HepG2 (cell line): ENCODE results near the gene DMRTB1. TPM values are rescaled to one million over a fixed set of nuclear protein-coding genes. Genes with fewer than 3 reads are reported as not detected.

ENCODE experiments used
- ATAC-seq: fragments of 200-7000 bp; cut with Tn5 transposase; 3 replicates; pipeline ENCODE4 v1.9.1; 2020; ENCODE audit warnings: mild to moderate bottlenecking, moderate library complexity
- BruUV-seq: library from RNA; stranded (reverse); fragments of 400-500 nt; replicated peaks from 2 replicates; lab custom pipeline; 2021; lab: Mats Ljungman, UMichigan
- CTCF ChIA-PET: fragments of 300-600 bp; formaldehyde crosslinking; extraction: SDS; loops from one replicate; lab custom pipeline; 2021; ENCODE audit warnings: low total read pairs, inconsistent platforms, low intra/inter-chr PET ratio; lab: Yijun Ruan, JAX
- POLR2A ChIA-PET: fragments of 350-600 bp; sonication (Branson Sonifier 250); formaldehyde crosslinking; loops from one replicate; lab custom pipeline; 2020; ENCODE audit warnings: antibody characterized with exemption, inconsistent platforms; lab: Yijun Ruan, JAX
- DNase-seq: peaks from one replicate; pipeline ENCODE4 v3.0.0-alpha.2; 2015; ENCODE audit warnings: low spot score
- FAIRE-seq: peaks from 3 replicates; lab custom pipeline; 2011; peaks lifted over from hg19 to GRCh38; lab: Jason Lieb, UNC
- H2AFZ ChIP-seq: one replicate; pipeline ENCODE4 v1.6.1; 2011; ENCODE audit warnings: low read length, inconsistent platforms
- H3K27ac ChIP-seq: fragments of 300-600 bp; 3 replicates; pipeline ENCODE4 v1.8.0; 2011; ENCODE audit warnings: mixed run types, mild to moderate bottlenecking, mixed read lengths, low read length, inconsistent platforms; ENCODE audit not compliant: insufficient read depth; ENCODE audit errors: extremely low read length
- H3K27me3 ChIP-seq, 2 experiments: fragments of 200-600 bp in 1 of 2; 2 replicates in 1 of 2; 3 replicates in 1 of 2; pipeline versions ENCODE4 v1.6.0 to v1.8.0; 2011; ENCODE audit warnings: low read length in 2 of 2, mild to moderate bottlenecking in 2 of 2, moderate library complexity in 2 of 2, inconsistent platforms in 1 of 2; ENCODE audit not compliant: insufficient read depth in 2 of 2, control insufficient read depth in 1 of 2
- H3K36me3 ChIP-seq, 2 experiments: fragments of 200-600 bp in 1 of 2; replicated peaks in 1 of 2; 2 replicates in 1 of 2; 3 replicates in 1 of 2; pipeline versions ENCODE4 v1.5.1 to v1.8.0; 2011; ENCODE audit warnings: low read length in 2 of 2, inconsistent platforms in 1 of 2; ENCODE audit not compliant: insufficient read depth in 2 of 2, control insufficient read depth in 1 of 2
- H3K4me1 ChIP-seq: 2 replicates; pipeline ENCODE4 v1.5.1; 2012; ENCODE audit warnings: low read length, inconsistent platforms; ENCODE audit not compliant: insufficient read depth
- H3K4me2 ChIP-seq: 2 replicates; pipeline ENCODE4 v1.6.0; 2011; ENCODE audit warnings: low read depth, low read length, inconsistent platforms
- H3K4me3 ChIP-seq, 3 experiments: fragments of 200-600 bp in 1 of 3; sonication (generic), shearing (Covaris generic) in 1 of 3; replicated peaks in 1 of 3; 2 replicates each; pipeline ENCODE4 v1.5.1; 2011 to 2016; ENCODE audit warnings: low read length in 3 of 3, inconsistent platforms in 2 of 3, low read depth in 2 of 3, mild to moderate bottlenecking in 2 of 3, control low read depth in 1 of 3, mixed read lengths in 1 of 3; ENCODE audit not compliant: insufficient read depth in 1 of 3
- H3K79me2 ChIP-seq: one replicate; pipeline ENCODE4 v1.6.1; 2011; ENCODE audit warnings: low read length, inconsistent platforms; ENCODE audit not compliant: insufficient read depth
- H3K9ac ChIP-seq: 2 replicates; pipeline ENCODE4 v1.6.0; 2011; ENCODE audit warnings: mild to moderate bottlenecking, low read depth, low read length, inconsistent platforms; ENCODE audit not compliant: insufficient read depth
- H3K9me3 ChIP-seq: 2 replicates; pipeline ENCODE4 v1.5.1; 2012; ENCODE audit warnings: mild to moderate bottlenecking, low read length
- H4K20me1 ChIP-seq: 2 replicates; pipeline ENCODE4 v1.6.0; 2011; ENCODE audit warnings: inconsistent platforms, mild to moderate bottlenecking, low read length, moderate library complexity; ENCODE audit not compliant: insufficient read depth
- BHLHE40 ChIP-seq: IDR thresholded peaks from 2 replicates; pipeline ENCODE4 v1.6.1; 2011; ENCODE audit warnings: low read length, improper control_type of control experiment
- BORCS8-MEF2B ChIP-seq: sonication (generic); formaldehyde crosslinking; IDR thresholded peaks from 2 replicates; pipeline ENCODE4 v1.8.0; 2022; ENCODE audit warnings: mild to moderate bottlenecking, missing genetic modification reagents
- CHCHD3 ChIP-seq: sonication (generic); formaldehyde crosslinking; IDR thresholded peaks from 2 replicates; pipeline ENCODE4 v1.8.0; 2022; ENCODE audit warnings: mild to moderate bottlenecking, missing genetic modification reagents, moderate library complexity
- CREB1 ChIP-seq, 2 experiments: fragments of 450-650 bp in 1 of 2; IDR thresholded peaks; 2 replicates each; pipeline ENCODE4 v1.6.1; 2016 to 2017; ENCODE audit warnings: control low read depth in 1 of 2, mild to moderate bottlenecking in 1 of 2, missing compliant biosample characterization in 1 of 2, missing genetic modification characterization in 1 of 2
- KAT8 ChIP-seq: IDR thresholded peaks from 2 replicates; pipeline ENCODE4 v1.6.1; 2016; ENCODE audit warnings: missing genetic modification reagents, missing compliant biosample characterization
- PBX2 ChIP-seq: IDR thresholded peaks from 2 replicates; pipeline ENCODE4 v1.6.1; 2016; ENCODE audit warnings: control low read depth
- RAD51 ChIP-seq: fragments of 450-650 bp; IDR thresholded peaks from 2 replicates; pipeline ENCODE4 v1.6.1; 2016; ENCODE audit warnings: borderline replicate concordance
- SMAD9 ChIP-seq: sonication (generic); formaldehyde crosslinking; IDR thresholded peaks from 2 replicates; pipeline ENCODE4 v1.5.1; 2020; ENCODE audit warnings: mild to moderate bottlenecking, missing genetic modification reagents
- SNRNP70 ChIP-seq: fragments of 200-400 bp; formaldehyde crosslinking; IDR thresholded peaks from 2 replicates; pipeline ENCODE4 v1.6.1; 2017; ENCODE audit warnings: mild to moderate bottlenecking, low read depth, low read length, moderate library complexity
- SPEN ChIP-seq: sonication (generic); formaldehyde crosslinking; IDR thresholded peaks from 2 replicates; pipeline ENCODE4 v1.5.1; 2020; ENCODE audit warnings: low read depth, mild to moderate bottlenecking, missing genetic modification reagents
- TRIM24 ChIP-seq: sonication (generic); formaldehyde crosslinking; IDR thresholded peaks from 2 replicates; pipeline ENCODE4 v1.8.0; 2022; ENCODE audit warnings: mild to moderate bottlenecking, missing genetic modification reagents
- ZBTB49 ChIP-seq: sonication (generic); formaldehyde crosslinking; IDR thresholded peaks from 2 replicates; pipeline ENCODE4 v1.4.0; 2020; ENCODE audit warnings: missing genetic modification reagents, borderline replicate concordance
- ZMAT3 ChIP-seq: sonication (generic); formaldehyde crosslinking; conservative IDR thresholded peaks from 2 replicates; pipeline ENCODE4 v1.7.0; 2021; ENCODE audit warnings: missing genetic modification reagents
- ZNF180 ChIP-seq: sonication (generic); formaldehyde crosslinking; IDR thresholded peaks from 2 replicates; pipeline ENCODE4 v1.4.0; 2020; ENCODE audit warnings: low read depth, missing genetic modification reagents, borderline replicate concordance
- ZNF24 ChIP-seq: fragments of 450-650 bp; IDR thresholded peaks from 2 replicates; pipeline ENCODE4 v1.6.1; 2017; ENCODE audit warnings: antibody characterized with exemption, mild to moderate bottlenecking
- ZSCAN20 ChIP-seq: sonication (generic); formaldehyde crosslinking; IDR thresholded peaks from 2 replicates; pipeline ENCODE4 v1.4.0; 2020; ENCODE audit warnings: missing genetic modification reagents, mild to moderate bottlenecking, borderline replicate concordance
- WGBS: methylation state at CpG from one replicate; pipeline ENCODE4 v1.1.6; 2017; ENCODE audit warnings: low lambda C conversion rate; 5-methylcytosine and 5-hydroxymethylcytosine counted together
- in situ Hi-C: cut with HindIII; loops from 2 replicates; pipeline ENCODE4 v1.10.0; 2017; ENCODE audit warnings: low pct_unique_long_range_greater_than_20kb; ENCODE audit not compliant: extremely low pct_ligation_motif_present
- intact Hi-C: fragments of 100-400 bp; cut with micrococcal nuclease; formaldehyde crosslinking; loops from one replicate; pipeline ENCODE4 v1.10.0; 2022; ENCODE audit not compliant: unreplicated experiment
- polyA plus RNA-seq, 8 experiments: library from polyadenylated mRNA; depleted of rRNA in 3 of 8; stranded (reverse) in 7 of 8; unstranded in 1 of 8; fragments of >200 nt; fragmentation: Illumina TruSeq in 4 of 8; extraction: Trizol in 4 of 8; gene quantifications; 2 replicates each; pipeline versions ENCODE4 v1.2.1 to v1.2.3, GENCODE V29; 2011 to 2016; ENCODE audit warnings: low read depth in 4 of 8, missing spikeins in 1 of 8, mixed read lengths in 1 of 8; ENCODE audit not compliant: insufficient read depth in 1 of 8
- total RNA-seq, 5 experiments: library from RNA; depleted of rRNA; stranded (reverse); fragments of >200 nt; fragmentation: Illumina TruSeq; extraction: Trizol; gene quantifications; 2 replicates each; pipeline ENCODE4 v1.2.3, GENCODE V29; 2016; ENCODE audit warnings: low read depth in 1 of 5
- TF ChIP-seq, protein P1 (sequence below): sonication (generic); formaldehyde crosslinking; IDR thresholded peaks from 2 replicates; pipeline ENCODE4 v1.8.1; 2023; ENCODE audit warnings: mild to moderate bottlenecking, inconsistent platforms, moderate library complexity, missing genetic modification reagents, borderline replicate concordance

DMRTB1 gene
- total and polyA plus RNA-seq, 2 of the 13 experiments (the other 11 are each of a cell fraction or from before 2014, with no cell fraction given), result not detected

DNA sequence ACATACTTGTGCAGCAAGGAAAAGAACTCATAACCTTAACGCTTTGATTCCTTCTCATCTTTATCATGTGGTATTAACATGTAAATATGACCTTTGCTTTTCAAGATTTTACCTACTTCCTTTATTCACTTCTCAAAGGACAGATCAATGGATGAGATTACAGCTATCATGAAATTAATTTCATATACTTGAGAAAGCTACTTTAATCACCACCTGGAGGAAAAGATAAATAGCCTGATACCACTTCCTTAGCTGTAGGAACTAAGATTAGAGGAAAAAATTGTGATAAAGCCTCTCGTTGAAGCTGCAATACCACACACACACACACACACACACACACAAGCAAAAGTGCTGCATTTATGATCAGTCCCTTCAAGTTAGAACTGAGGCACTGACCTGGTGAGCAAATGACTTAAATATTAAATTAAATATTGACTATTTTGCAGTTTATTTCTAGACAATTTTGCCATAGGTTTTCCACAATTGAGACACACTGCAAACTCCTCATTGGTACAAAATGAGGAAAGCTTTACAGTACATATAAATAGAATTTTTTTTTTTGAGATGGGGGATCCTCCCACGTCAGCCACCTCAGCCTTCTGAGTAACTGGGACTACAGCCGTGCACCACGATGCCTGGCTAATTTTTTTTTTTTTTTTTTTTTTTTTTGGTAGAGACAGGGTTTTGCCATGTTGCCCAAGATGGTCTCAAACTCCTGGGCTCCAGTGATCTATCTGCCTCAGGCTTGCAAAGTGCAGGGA, 27.2 kb upstream of the DMRTB1 start:
- POLR2A ChIA-PET, result no interaction called here
- no peak overlapping the region for H2AFZ ChIP-seq
- no TSS peak for BruUV-seq
- TF ChIP-seq ZMAT3 (CRISPR knock-in tag), result no peak
- TF ChIP-seq SMAD9, result no peak
- no peak for TF ChIP-seq CHCHD3 (CRISPR knock-in tag)
- TF ChIP-seq BHLHE40, result no peak
- TF ChIP-seq ZBTB49 (CRISPR knock-in tag), result no peak
- TF ChIP-seq CREB1 (IDR thresholded peaks at IDR 0.05), result no peak
- no peak for TF ChIP-seq CREB1 (CRISPR knock-in tag; IDR thresholded peaks at IDR 0.05)
- TF ChIP-seq ZSCAN20 (CRISPR knock-in tag), result no peak
- TF ChIP-seq, protein P1, sequence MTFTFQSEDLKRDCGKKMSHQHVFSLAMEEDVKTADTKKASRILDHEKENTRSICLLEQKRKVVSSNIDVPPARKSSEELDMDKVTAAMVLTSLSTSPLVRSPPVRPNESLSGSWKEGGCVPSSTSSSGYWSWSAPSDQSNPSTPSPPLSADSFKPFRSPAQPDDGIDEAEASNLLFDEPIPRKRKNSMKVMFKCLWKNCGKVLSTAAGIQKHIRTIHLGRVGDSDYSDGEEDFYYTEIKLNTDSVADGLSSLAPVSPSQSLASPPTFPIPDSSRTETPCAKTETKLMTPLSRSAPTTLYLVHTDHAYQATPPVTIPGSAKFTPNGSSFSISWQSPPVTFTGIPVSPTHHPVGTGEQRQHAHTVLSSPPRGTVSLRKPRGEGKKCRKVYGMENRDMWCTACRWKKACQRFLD (CRISPR knock-in tag), result no peak
- no peak for TF ChIP-seq PBX2 (CRISPR knock-in tag)
- no peak for TF ChIP-seq RAD51
- TF ChIP-seq TRIM24 (CRISPR knock-in tag), result no peak
- TF ChIP-seq ZNF24, result no peak
- no peak for TF ChIP-seq KAT8 (CRISPR knock-in tag)
- no peak for TF ChIP-seq SPEN (CRISPR knock-in tag)
- TF ChIP-seq ZNF180 (CRISPR knock-in tag), result no peak
- TF ChIP-seq SNRNP70, result no peak
- no peak for TF ChIP-seq BORCS8-MEF2B (CRISPR knock-in tag)
- CTCF ChIA-PET, result no interaction called here
- no peaks in the 10 kb centered on the region for H4K20me1 ChIP-seq
- H3K79me2 ChIP-seq, result no peaks in the 10 kb centered on the region
- H3K4me2 ChIP-seq, result no peak overlapping the region
- no peak overlapping the region for H3K27ac ChIP-seq
- ATAC-seq (no peak), FAIRE-seq (no peak), DNase-seq (no peak)
- WGBS, result under 1% methylated on average over 5 of the region's 5 CpGs
- in situ Hi-C loops, result no loop called here
- no peak overlapping the region for H3K4me3 ChIP-seq
- peaks cover 0 to 16% of the 10 kb centered on the region in 2 experiments; a peak in 3 of 5 replicates for H3K27me3 ChIP-seq
- no peak overlapping the region for H3K9ac ChIP-seq
- no peaks in the 10 kb centered on the region for H3K36me3 ChIP-seq
- intact Hi-C loops, result no loop called here
- H3K9me3 ChIP-seq, result no peaks in the 10 kb centered on the region
- H3K4me1 ChIP-seq, result no peaks in the 10 kb centered on the region
